GM23338 (cell line): Measurements from ENCODE around the gene EDEM3. TPM values are rescaled to one million over a fixed set of nuclear protein-coding genes. Genes with fewer than 3 reads are reported as not detected.

ENCODE experiments used
- ATAC-seq: fragments of 200-7000 bp; cut with Tn5 transposase; 3 replicates; pipeline ENCODE4 v1.9.1; 2020
- DNase-seq: peaks from one replicate; pipeline ENCODE4 v3.0.0-alpha.2; 2015; ENCODE audit warnings: low spot score
- H2AFZ ChIP-seq: fragments of 200-600 bp; sonication (generic); 2 replicates; pipeline ENCODE4 v1.8.0; 2016; ENCODE audit warnings: antibody characterized with exemption, mild to moderate bottlenecking, moderate library complexity
- H3F3A ChIP-seq: fragments of 200-600 bp; sonication (generic); replicated peaks from 2 replicates; pipeline ENCODE4 v1.8.0; 2017; ENCODE audit warnings: antibody characterized with exemption, mixed run types, low read depth
- H3K27ac ChIP-seq: fragments of 200-600 bp; sonication (generic); 2 replicates; pipeline ENCODE4 v1.6.1; 2016; ENCODE audit warnings: low read depth
- H3K27me3 ChIP-seq: fragments of 200-600 bp; sonication (generic); 2 replicates; pipeline ENCODE4 v1.8.0; 2016; ENCODE audit warnings: mild to moderate bottlenecking, mixed run types, moderate library complexity; ENCODE audit not compliant: insufficient read depth
- H3K36me3 ChIP-seq: fragments of 200-600 bp; sonication (generic); 2 replicates; pipeline ENCODE4 v1.8.0; 2016; ENCODE audit warnings: mild to moderate bottlenecking; ENCODE audit not compliant: insufficient read depth
- H3K4me1 ChIP-seq: fragments of 200-600 bp; sonication (generic); 2 replicates; pipeline ENCODE4 v1.8.0; 2016; ENCODE audit warnings: mild to moderate bottlenecking, moderate library complexity; ENCODE audit not compliant: insufficient read depth
- H3K4me2 ChIP-seq: fragments of 200-600 bp; sonication (generic); 2 replicates; pipeline ENCODE4 v1.7.1; 2017; ENCODE audit warnings: mixed run types
- H3K4me3 ChIP-seq: fragments of 200-600 bp; sonication (generic); 2 replicates; pipeline ENCODE4 v1.6.1; 2016; ENCODE audit warnings: mixed run types
- H3K79me2 ChIP-seq: fragments of 200-600 bp; sonication (generic); replicated peaks from 2 replicates; pipeline ENCODE4 v1.8.0; 2017; ENCODE audit warnings: mild to moderate bottlenecking; ENCODE audit not compliant: insufficient read depth
- H3K9me2 ChIP-seq: fragments of 200-600 bp; sonication (generic); 2 replicates; pipeline ENCODE4 v1.8.0; 2017; ENCODE audit not compliant: insufficient read depth
- H4K20me1 ChIP-seq: fragments of 200-600 bp; sonication (generic); replicated peaks from 2 replicates; pipeline ENCODE4 v1.8.0; 2017; ENCODE audit warnings: mild to moderate bottlenecking; ENCODE audit not compliant: insufficient read depth
- H3K27ac Mint-ChIP-seq: 2 replicates; pipeline ENCODE4 v1.8.0; 2020; ENCODE audit warnings: inconsistent platforms, mild to moderate bottlenecking, moderate library complexity, mixed read lengths
- H3K27me3 Mint-ChIP-seq: 3 replicates; pipeline ENCODE4 v1.8.0; 2022; ENCODE audit warnings: low read depth, mild to moderate bottlenecking, moderate library complexity, mixed read lengths, inconsistent platforms; ENCODE audit not compliant: insufficient read depth, poor library complexity
- H3K36me3 Mint-ChIP-seq: 3 replicates; pipeline ENCODE4 v1.8.0; 2021; ENCODE audit warnings: low read depth, mild to moderate bottlenecking, inconsistent platforms, moderate library complexity, mixed read lengths
- H3K4me1 Mint-ChIP-seq: 3 replicates; pipeline ENCODE4 v1.8.0; 2020; ENCODE audit warnings: mild to moderate bottlenecking, inconsistent platforms, mixed read lengths
- H3K4me3 Mint-ChIP-seq: 3 replicates; pipeline ENCODE4 v1.8.0; 2021; ENCODE audit warnings: moderate library complexity, mild to moderate bottlenecking, inconsistent platforms, mixed read lengths
- H3K9me3 Mint-ChIP-seq: 3 replicates; pipeline ENCODE4 v1.8.0; 2020; ENCODE audit warnings: moderate library complexity, mild to moderate bottlenecking, inconsistent platforms, mixed read lengths
- ETS1 ChIP-seq: IDR thresholded peaks from 2 replicates; pipeline ENCODE4 v1.6.1; 2016; ENCODE audit warnings: antibody characterized with exemption
- POLR2AphosphoS5 ChIP-seq: IDR thresholded peaks from 2 replicates; pipeline ENCODE4 v1.6.1; 2016; ENCODE audit warnings: antibody characterized with exemption, low read depth
- STAT1 ChIP-seq: IDR thresholded peaks from one replicate; pipeline ENCODE4 v1.6.1; 2016; ENCODE audit warnings: antibody characterized with exemption; ENCODE audit not compliant: unreplicated experiment
- ZNF114 ChIP-seq: fragments of 250-450 bp; sonication (Bioruptor Pico); IDR thresholded peaks from 2 replicates; pipeline ENCODE4 v1.5.0; 2020; ENCODE audit warnings: mild to moderate bottlenecking, moderate library complexity
- ZNF331 ChIP-seq: fragments of 250-450 bp; sonication (Bioruptor Pico); IDR thresholded peaks from 2 replicates; pipeline ENCODE4 v1.5.0; 2020; ENCODE audit warnings: low read depth, mild to moderate bottlenecking, moderate library complexity
- ZNF462 ChIP-seq: fragments of 250-450 bp; sonication (Bioruptor Pico); IDR thresholded peaks from 2 replicates; pipeline ENCODE4 v1.5.0; 2020; ENCODE audit warnings: mild to moderate bottlenecking, moderate library complexity
- polyA plus RNA-seq: library from polyadenylated mRNA; unstranded; fragments of >200 nt; fragmentation: Nextera tagmentation; extraction: Ambion mirVana; gene quantifications from 2 replicates; pipeline ENCODE4 v1.2.1, GENCODE V29; 2016
- total RNA-seq: library from RNA; depleted of rRNA; stranded (reverse); fragments of >200 nt; shearing (Covaris generic); gene quantifications from 2 replicates; pipeline ENCODE4 v1.2.3, GENCODE V29; 2014
- TF ChIP-seq, protein P1 (sequence below): IDR thresholded peaks from one replicate; pipeline ENCODE4 v1.6.1; 2018; ENCODE audit warnings: antibody characterized with exemption; ENCODE audit not compliant: unreplicated experiment

Gene EDEM3
- total and polyA plus RNA-seq, 2 experiments from 2014 or later, result 4.8 to 11.5 TPM

- H3K27ac Mint-ChIP-seq, result no peak overlapping the region
- no peaks in the 10 kb centered on the region for H3K27me3 Mint-ChIP-seq
- Histone ChIP-seq H3K27ac (no peak overlapping the region), H3K9me2 (no peaks in the 10 kb centered on the region), H3F3A (no peaks in the 10 kb centered on the region), H3K4me3 (no peak overlapping the region), H2AFZ (no peak overlapping the region), H3K79me2 (no peaks in the 10 kb centered on the region), H3K27me3 (no peaks in the 10 kb centered on the region), H3K4me2 (no peak overlapping the region), H3K4me1 (peaks cover 13% of the 10 kb centered on the region), H4K20me1 (no peaks in the 10 kb centered on the region), H3K36me3 (no peaks in the 10 kb centered on the region)
- DNase-seq (no peak), ATAC-seq (no peak)
- no peaks in the 10 kb centered on the region for H3K9me3 Mint-ChIP-seq
- H3K4me3 Mint-ChIP-seq, result no peak overlapping the region
- TF ChIP-seq ETS1 (no peak), POLR2AphosphoS5 (no peak), ZNF462 (no peak), ZNF331 (no peak), ZNF114 (no peak), STAT1 (no peak)
- TF ChIP-seq, protein P1, sequence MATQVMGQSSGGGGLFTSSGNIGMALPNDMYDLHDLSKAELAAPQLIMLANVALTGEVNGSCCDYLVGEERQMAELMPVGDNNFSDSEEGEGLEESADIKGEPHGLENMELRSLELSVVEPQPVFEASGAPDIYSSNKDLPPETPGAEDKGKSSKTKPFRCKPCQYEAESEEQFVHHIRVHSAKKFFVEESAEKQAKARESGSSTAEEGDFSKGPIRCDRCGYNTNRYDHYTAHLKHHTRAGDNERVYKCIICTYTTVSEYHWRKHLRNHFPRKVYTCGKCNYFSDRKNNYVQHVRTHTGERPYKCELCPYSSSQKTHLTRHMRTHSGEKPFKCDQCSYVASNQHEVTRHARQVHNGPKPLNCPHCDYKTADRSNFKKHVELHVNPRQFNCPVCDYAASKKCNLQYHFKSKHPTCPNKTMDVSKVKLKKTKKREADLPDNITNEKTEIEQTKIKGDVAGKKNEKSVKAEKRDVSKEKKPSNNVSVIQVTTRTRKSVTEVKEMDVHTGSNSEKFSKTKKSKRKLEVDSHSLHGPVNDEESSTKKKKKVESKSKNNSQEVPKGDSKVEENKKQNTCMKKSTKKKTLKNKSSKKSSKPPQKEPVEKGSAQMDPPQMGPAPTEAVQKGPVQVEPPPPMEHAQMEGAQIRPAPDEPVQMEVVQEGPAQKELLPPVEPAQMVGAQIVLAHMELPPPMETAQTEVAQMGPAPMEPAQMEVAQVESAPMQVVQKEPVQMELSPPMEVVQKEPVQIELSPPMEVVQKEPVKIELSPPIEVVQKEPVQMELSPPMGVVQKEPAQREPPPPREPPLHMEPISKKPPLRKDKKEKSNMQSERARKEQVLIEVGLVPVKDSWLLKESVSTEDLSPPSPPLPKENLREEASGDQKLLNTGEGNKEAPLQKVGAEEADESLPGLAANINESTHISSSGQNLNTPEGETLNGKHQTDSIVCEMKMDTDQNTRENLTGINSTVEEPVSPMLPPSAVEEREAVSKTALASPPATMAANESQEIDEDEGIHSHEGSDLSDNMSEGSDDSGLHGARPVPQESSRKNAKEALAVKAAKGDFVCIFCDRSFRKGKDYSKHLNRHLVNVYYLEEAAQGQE, result no peak
- no peaks in the 10 kb centered on the region for H3K36me3 Mint-ChIP-seq
- H3K4me1 Mint-ChIP-seq, result peaks cover 17% of the 10 kb centered on the region
Observed at GRCh38 chr1:184693011-184693410, 61.6 kb downstream of the EDEM3 start.
